ENCODE data around the gene POLD1.

Gene POLD1

GRCh38 chr19:50447053-50447452 lies 62.9 kb downstream of the POLD1 start:
- DNase-seq = no peak

DNA sequence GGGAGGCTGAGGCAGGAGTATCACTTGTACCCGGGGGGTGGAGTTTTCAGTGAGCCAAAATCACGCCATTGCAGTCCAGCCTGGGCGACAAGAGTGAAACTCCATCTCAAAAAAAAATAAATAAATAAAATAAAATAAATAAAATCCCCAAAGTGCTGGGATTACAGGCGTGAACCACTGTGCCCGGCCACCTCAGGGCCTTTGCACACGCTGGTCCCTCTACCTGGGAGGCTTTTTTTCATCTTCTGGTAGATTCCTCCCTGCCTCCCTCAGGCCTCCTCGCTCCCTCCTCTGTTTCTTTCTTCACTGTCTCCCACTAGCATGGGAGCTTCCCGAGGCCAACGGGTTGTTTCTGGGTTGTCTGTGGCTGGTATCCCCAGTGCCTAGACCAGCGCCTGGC lies 63.6 kb downstream of the POLD1 start:
- no peak for DNase-seq

DNA sequence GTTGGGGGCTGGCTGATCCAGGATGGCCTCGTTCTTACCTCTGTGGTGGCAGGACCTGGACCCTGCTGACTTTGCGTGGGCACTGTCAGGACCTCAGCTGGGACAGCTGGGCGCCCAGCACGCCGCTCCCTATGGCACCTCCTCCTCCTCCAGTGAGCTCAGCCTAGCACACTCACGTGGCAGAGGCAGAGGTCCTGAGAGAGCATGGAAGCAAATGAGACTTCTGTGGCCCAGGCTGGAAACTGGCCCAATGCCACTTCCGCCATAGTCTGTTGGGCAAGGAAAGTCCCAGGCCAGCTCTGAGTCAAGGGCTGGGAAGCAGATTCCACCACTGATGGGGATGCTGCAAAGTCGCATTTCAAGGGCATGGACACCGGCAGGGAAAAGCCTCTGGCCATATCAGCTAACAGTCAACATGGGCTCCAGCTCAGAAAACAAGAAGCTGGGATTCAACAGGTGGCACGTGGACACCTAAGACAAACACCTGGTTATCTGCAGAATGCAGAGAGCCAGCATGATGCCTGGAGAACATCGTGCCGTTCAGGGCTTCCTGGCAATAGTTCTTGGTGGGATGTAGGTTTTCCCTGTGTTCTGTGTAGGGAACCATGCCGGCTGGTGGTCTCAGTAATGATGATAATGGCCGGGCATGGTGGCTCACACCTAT lies 65.2 kb downstream of the POLD1 start:
- DNase-seq = no peak

DNA sequence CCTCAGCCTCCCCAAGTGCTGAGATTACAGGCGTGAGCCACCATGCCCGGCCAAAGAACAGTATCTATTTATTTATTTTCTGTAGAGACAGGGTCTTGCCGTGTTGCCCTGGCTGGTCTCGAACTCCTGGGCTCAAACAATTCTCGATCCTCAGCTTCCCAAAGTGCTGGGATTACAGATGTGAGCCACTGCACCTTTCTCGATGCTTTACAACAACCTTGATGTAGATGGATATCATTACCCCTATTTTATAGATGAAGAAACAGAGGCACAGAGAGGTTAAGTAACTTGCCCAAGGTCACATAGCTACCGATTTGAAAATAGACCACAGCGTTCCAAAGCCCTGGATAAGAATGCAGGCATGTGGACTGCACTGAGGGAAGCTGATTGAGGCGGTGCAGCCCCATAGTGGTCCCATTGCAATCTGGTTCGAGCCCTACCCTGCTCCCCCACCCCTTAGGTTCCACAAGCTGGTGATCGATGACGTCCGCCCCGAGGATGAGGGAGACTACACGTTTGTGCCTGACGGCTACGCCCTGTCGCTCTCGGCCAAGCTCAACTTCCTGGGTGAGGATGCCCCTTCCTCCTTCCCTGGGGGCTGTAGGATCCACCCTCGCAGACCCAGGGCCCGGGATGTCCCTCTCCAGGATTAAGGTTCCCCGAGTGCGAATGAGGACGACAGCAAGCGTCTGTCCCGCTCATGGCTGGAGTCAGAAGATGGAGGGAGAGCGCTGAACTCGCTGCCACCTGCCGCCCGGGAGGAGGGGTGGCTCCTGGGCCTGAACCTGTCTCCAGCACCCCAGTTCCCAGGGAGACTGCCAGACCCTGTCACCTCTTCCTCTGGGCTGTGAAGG lies 66.4 kb downstream of the POLD1 start:
- no peak for DNase-seq

DNA sequence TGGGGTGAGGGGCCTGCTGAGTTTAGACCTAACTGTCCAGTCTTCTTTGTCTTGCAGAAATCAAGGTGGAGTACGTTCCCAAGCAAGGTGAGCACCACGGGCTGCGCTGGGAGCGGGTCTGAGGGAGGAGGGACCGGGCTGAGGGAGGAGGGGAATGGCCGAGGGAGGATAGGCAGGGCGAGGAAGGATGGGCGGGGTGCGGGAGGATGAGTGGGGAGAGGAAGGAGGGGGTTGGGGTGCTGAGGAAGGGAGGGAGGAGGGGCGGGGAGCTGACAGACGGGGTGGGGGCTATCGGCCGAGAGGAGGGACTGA lies 67.0 kb downstream of the POLD1 start:
- DNase-seq = no peak

DNA sequence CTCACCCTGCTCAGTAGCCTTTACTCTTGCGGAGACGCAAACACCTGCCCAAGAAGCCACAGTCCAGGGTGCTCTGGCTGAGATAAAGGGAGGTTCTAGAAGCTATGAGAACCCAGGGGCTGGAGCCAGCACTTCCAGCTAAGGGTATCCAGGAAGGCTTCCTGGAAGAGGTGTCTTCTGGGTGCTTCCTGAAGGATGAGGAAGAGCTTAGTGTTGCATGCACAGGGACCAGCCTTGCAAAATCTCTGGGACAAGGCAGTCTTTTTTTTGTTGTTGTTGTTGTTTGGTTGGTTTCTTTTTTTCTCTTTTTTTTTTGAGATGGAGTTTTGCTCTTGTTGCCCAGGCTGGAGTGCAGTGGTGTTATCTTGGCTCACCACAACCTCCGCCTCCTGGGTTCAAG lies 69.1 kb downstream of the POLD1 start:
- no peak for DNase-seq

GRCh38 chr19:50455992-50456391 lies 71.8 kb downstream of the POLD1 start:
- DNase-seq = no peak

DNA sequence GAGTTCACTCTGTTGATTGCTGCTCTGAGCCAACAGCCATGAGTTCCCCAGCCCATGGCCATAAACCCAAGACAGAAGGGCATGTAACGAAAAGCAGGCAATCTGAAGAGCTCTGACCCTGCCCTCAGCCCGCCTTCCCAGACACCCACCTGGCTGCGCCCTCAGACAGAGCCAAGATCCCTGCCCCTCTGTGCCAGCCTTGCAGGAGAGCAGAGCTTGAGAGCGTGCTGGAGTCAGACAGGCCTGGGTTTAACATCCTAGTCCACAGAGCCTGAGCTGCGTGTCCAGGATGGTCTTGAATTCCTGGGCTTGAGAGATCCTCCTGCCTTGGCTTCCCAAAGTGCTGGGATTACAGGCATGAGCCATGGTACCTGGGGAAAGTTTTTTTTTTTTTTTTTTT lies 73.2 kb downstream of the POLD1 start:
- DNase-seq = no peak

GRCh38 chr19:50458396-50459066 lies 74.4 kb downstream of the POLD1 start:
- no peak for DNase-seq

GRCh38 chr19:50459067-50459456 lies 74.9 kb downstream of the POLD1 start:
- no peak for DNase-seq

- no peak for DNase-seq
These were observed 75.5 kb downstream of the POLD1 start for GRCh38 chr19:50459638-50460037.

DNA sequence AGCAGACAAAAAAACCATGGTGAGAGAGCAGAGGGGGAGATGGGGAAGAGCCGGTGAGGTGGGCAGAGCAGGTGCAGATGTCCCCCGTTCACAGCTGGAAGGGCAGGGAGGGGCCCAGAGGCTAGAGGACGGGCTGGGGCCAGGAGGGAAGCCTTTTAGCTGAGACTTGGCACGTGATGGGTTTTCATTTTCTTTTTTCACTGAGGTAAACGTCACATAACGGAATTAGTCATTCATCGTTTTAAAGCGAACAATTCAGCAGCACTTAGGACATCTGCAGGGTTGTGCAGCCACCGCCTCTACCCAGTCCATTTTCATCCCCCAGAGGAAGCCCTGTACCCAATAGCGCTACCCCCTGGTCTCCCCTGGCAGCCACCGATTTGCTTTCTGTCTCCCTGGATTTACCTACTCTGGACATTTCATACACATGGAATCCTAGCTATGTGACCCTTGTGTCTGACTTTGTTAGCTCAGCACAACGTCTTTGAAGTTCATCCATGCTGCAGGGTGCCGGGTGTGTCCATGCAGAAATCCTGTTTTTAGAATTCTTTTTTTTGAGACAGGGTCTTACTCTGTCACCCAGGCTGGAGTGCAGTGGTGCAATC lies 76.1 kb downstream of the POLD1 start:
- DNase-seq = no peak

GRCh38 chr19:50461066-50461875 lies 77.1 kb downstream of the POLD1 start:
- peak; percentile 64 for DNase-seq

- no peak for DNase-seq
These were observed 78.8 kb downstream of the POLD1 start for GRCh38 chr19:50462970-50463369.

DNA sequence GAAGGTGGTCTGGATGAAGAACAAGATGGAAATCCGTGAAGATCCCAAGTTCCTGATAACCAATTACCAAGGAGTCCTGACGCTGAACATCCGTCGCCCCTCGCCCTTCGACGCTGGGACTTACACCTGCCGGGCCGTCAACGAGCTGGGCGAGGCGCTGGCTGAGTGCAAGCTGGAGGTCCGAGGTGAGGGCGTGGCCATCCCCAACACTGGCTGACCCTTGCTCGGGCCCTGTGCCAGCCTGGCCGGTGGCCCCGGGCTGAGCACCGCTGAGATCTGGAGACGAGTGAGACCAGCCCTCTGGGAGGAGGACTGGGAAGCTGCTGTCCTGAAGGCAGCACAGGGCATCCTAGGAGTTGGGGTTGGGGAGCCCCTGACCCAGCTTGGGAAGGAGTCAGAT lies 80.2 kb downstream of the POLD1 start:
- DNase-seq = no peak

DNA sequence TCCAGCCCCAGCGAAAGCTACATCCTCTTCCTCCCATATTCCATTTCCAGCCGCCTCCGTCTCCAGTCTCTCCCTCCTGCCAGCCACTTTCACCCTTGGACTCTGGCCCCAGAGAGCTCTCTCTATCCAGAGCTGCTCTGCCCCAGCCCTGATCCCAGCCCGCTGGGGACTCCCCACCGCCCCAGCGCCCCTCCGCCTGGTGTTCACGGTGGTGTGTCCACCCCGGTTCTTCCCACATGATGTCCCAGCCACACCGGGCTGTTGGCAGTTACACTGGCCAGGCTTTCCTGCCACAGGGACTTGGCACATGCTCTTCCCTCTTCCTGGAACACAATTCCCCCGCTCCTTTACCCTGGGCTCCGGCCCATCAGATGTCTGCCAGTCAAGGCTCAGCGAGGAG lies 80.9 kb downstream of the POLD1 start:
- no peak for DNase-seq

- DNase-seq = no peak
These were observed 82.0 kb downstream of the POLD1 start for GRCh38 chr19:50465986-50466705.

GRCh38 chr19:50466706-50467039 lies 82.5 kb downstream of the POLD1 start:
- no peak for DNase-seq

DNA sequence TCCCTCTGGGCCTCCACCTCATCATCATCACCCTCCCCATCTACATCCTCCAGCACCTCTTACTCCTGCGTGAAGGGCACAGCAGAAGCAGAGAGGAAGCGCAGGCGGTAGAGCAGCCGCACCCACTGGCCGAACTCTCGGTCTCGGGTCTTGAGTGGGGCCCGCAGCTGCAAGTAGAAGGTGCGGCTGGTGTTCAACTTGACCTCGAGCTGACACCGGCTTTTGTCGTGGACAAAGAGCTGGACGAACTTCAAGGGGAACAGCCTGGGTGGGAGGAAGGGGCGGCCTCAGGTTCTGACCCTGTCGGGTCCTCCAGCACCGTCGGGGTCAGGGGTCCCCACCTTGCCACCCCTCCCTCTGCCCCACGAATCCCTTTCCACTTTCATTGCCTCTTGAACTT lies 83.4 kb downstream of the POLD1 start:
- no peak for DNase-seq
